Measurements from ENCODE around the gene WDR88.
A peak's percentile ranks its signal among the peaks of the same experiment; 100 is the strongest.

Gene WDR88

GRCh38 chr19:33195645-33196347 lies 63.9 kb downstream of the WDR88 start:
- peak overlapping the region; percentile 55 for H3K4me3 ChIP-seq (ENCODE audit: control insufficient read depth, low read depth, low read length)
- TF ChIP-seq CTCF (conservative IDR thresholded peaks at IDR 0.05; ENCODE audit: control insufficient read depth, insufficient read depth, low read depth, low read length), result no peak
- no peak for DNase-seq (ENCODE audit: low read depth)

GRCh38 chr19:33196446-33197193 lies 64.7 kb downstream of the WDR88 start:
- TF ChIP-seq CTCF (conservative IDR thresholded peaks at IDR 0.05; ENCODE audit: control insufficient read depth, insufficient read depth, low read depth, low read length), result no peak
- no peak overlapping the region for H3K4me3 ChIP-seq (ENCODE audit: control insufficient read depth, low read depth, low read length)
- DNase-seq (ENCODE audit: low read depth), result no peak

- no peak for DNase-seq (ENCODE audit: low read depth)
- no peak for TF ChIP-seq CTCF (conservative IDR thresholded peaks at IDR 0.05; ENCODE audit: control insufficient read depth, insufficient read depth, low read depth, low read length)
- no peak overlapping the region for H3K4me3 ChIP-seq (ENCODE audit: control insufficient read depth, low read depth, low read length)
These were observed 65.7 kb downstream of the WDR88 start for GRCh38 chr19:33197591-33198000.

GRCh38 chr19:33198169-33198568 lies 66.3 kb downstream of the WDR88 start:
- no peak overlapping the region for H3K4me3 ChIP-seq (ENCODE audit: control insufficient read depth, low read depth, low read length)
- no peak for TF ChIP-seq CTCF (conservative IDR thresholded peaks at IDR 0.05; ENCODE audit: control insufficient read depth, insufficient read depth, low read depth, low read length)
- DNase-seq (ENCODE audit: low read depth), result no peak

GRCh38 chr19:33199441-33200265 lies 67.7 kb downstream of the WDR88 start:
- no peak for DNase-seq (ENCODE audit: low read depth)
- H3K4me3 ChIP-seq (ENCODE audit: control insufficient read depth, low read depth, low read length), result no peak overlapping the region
- TF ChIP-seq CTCF (conservative IDR thresholded peaks at IDR 0.05; ENCODE audit: control insufficient read depth, insufficient read depth, low read depth, low read length), result no peak

GRCh38 chr19:33201473-33201872 lies 69.6 kb downstream of the WDR88 start:
- DNase-seq (ENCODE audit: low read depth), result no peak
- H3K4me3 ChIP-seq (ENCODE audit: control insufficient read depth, low read depth, low read length), result no peak overlapping the region
- no peak for TF ChIP-seq CTCF (conservative IDR thresholded peaks at IDR 0.05; ENCODE audit: control insufficient read depth, insufficient read depth, low read depth, low read length)

All from fibroblast of mammary gland (primary cell).